MM.1S (cell line): ENCODE data around the gene PELO.

Experiments used
- DNase-seq: peaks from one replicate; pipeline ENCODE4 v3.0.0-alpha.2; 2015
- H2AFZ ChIP-seq: fragments of 300-600 bp; sonication (generic); 2 replicates; pipeline ENCODE4 v1.6.0; 2016; ENCODE audit warnings: antibody characterized with exemption, low read length
- H3F3A ChIP-seq: fragments of 300-600 bp; sonication (generic); 2 replicates; pipeline ENCODE4 v1.6.1; 2016; ENCODE audit warnings: mild to moderate bottlenecking, antibody characterized with exemption, low read length, moderate library complexity, mixed read lengths; ENCODE audit not compliant: insufficient read depth
- H3K27ac ChIP-seq: fragments of 300-600 bp; sonication (generic); 2 replicates; pipeline ENCODE4 v1.5.1; 2016; ENCODE audit warnings: mild to moderate bottlenecking, low read length
- H3K27me3 ChIP-seq: fragments of 300-600 bp; sonication (generic); replicated peaks from 2 replicates; pipeline ENCODE4 v1.6.0; 2016; ENCODE audit warnings: low read length; ENCODE audit not compliant: insufficient read depth
- H3K36me3 ChIP-seq: fragments of 300-600 bp; sonication (generic); replicated peaks from 2 replicates; pipeline ENCODE4 v1.6.1; 2016; ENCODE audit warnings: mild to moderate bottlenecking, low read length, mixed read lengths; ENCODE audit not compliant: insufficient read depth
- H3K4me1 ChIP-seq: fragments of 300-600 bp; sonication (generic); 2 replicates; pipeline ENCODE4 v1.6.1; 2016; ENCODE audit warnings: low read length, mixed read lengths
- H3K4me2 ChIP-seq: fragments of 300-600 bp; sonication (generic); 2 replicates; pipeline ENCODE4 v1.6.0; 2016; ENCODE audit warnings: low read depth, low read length
- H3K4me3 ChIP-seq: fragments of 300-600 bp; sonication (generic); 2 replicates; pipeline ENCODE4 v1.5.1; 2016; ENCODE audit warnings: low read length, mixed read lengths
- H3K79me2 ChIP-seq: fragments of 300-600 bp; sonication (generic); 2 replicates; pipeline ENCODE4 v1.6.1; 2016; ENCODE audit warnings: mixed run types, low read length, mixed read lengths
- H3K9ac ChIP-seq: fragments of 300-600 bp; sonication (generic); 2 replicates; pipeline ENCODE4 v1.6.1; 2016; ENCODE audit warnings: low read length, mixed read lengths
- H3K9me2 ChIP-seq: fragments of 300-600 bp; sonication (generic); replicated peaks from 2 replicates; pipeline ENCODE4 v1.6.1; 2016; ENCODE audit warnings: mild to moderate bottlenecking, low read length, mixed read lengths; ENCODE audit not compliant: insufficient read depth
- H3K9me3 ChIP-seq: fragments of 300-600 bp; sonication (generic); replicated peaks from 2 replicates; pipeline ENCODE4 v1.6.1; 2016; ENCODE audit warnings: mild to moderate bottlenecking, low read length, mixed read lengths; ENCODE audit not compliant: insufficient read depth
- H4K20me1 ChIP-seq: fragments of 300-600 bp; sonication (generic); 2 replicates; pipeline ENCODE4 v1.6.1; 2016; ENCODE audit warnings: mild to moderate bottlenecking, low read length, moderate library complexity, mixed read lengths; ENCODE audit not compliant: insufficient read depth
- CTCF ChIP-seq: fragments of 300-600 bp; sonication (generic); IDR thresholded peaks from 2 replicates; pipeline ENCODE4 v1.5.1; 2016; ENCODE audit warnings: antibody characterized with exemption, low read length, mixed read lengths
- EZH2 ChIP-seq: fragments of 300-600 bp; sonication (generic); optimal IDR thresholded peaks from 2 replicates; pipeline ENCODE3; 2017; ENCODE audit warnings: low read depth, mild to moderate bottlenecking, antibody characterized with exemption, low read length, mixed read lengths
- EZH2phosphoT487 ChIP-seq: fragments of 300-600 bp; sonication (generic); IDR thresholded peaks from 2 replicates; pipeline ENCODE4 v1.6.1; 2018; ENCODE audit warnings: antibody characterized with exemption, low read length

The PELO gene

GRCh38 chr5:52800394-52801213 is 12.9 kb downstream of the PELO start:
- peak overlapping the region; percentile 90 for H3K4me2 ChIP-seq
- H3K27me3 ChIP-seq = no peaks in the 10 kb centered on the region
- no peaks in the 10 kb centered on the region for H3F3A ChIP-seq
- H3K4me3 ChIP-seq = peak overlapping the region; percentile 81
- H3K27ac ChIP-seq = peak overlapping the region; percentile 37; the same call in 1 of the 2 replicates
- H4K20me1 ChIP-seq = no peaks in the 10 kb centered on the region
- peak; percentile 11 for DNase-seq
- peak overlapping the region; percentile 52 for H3K9ac ChIP-seq
- H2AFZ ChIP-seq = peak overlapping the region; percentile 97
- no peaks in the 10 kb centered on the region; the same call in 1 of the 2 replicates for H3K36me3 ChIP-seq
- H3K9me3 ChIP-seq = no peaks in the 10 kb centered on the region
- H3K79me2 ChIP-seq = peaks cover 19% of the 10 kb centered on the region
- H3K4me1 ChIP-seq = peaks cover 14% of the 10 kb centered on the region; the same call in 1 of the 2 replicates
- no peaks in the 10 kb centered on the region for H3K9me2 ChIP-seq
- no peak for TF ChIP-seq EZH2phosphoT487
- no peak for TF ChIP-seq EZH2
- no peak for TF ChIP-seq CTCF

- TF ChIP-seq EZH2 (no peak), EZH2phosphoT487 (no peak), CTCF (no peak)
- H2AFZ ChIP-seq = no peak overlapping the region
- H4K20me1 ChIP-seq = no peaks in the 10 kb centered on the region
- peaks cover 19% of the 10 kb centered on the region for H3K79me2 ChIP-seq
- no peak overlapping the region for H3K9ac ChIP-seq
- no peaks in the 10 kb centered on the region for H3K27me3 ChIP-seq
- no peak overlapping the region for H3K27ac ChIP-seq
- H3K9me3 ChIP-seq = no peaks in the 10 kb centered on the region
- H3F3A ChIP-seq = no peaks in the 10 kb centered on the region
- H3K36me3 ChIP-seq = no peaks in the 10 kb centered on the region; the same call in 1 of the 2 replicates
- peak overlapping the region; percentile 90; the same call in 1 of the 2 replicates for H3K4me2 ChIP-seq
- DNase-seq = no peak
- H3K4me1 ChIP-seq = peaks cover 14% of the 10 kb centered on the region; the same call in 1 of the 2 replicates
- H3K9me2 ChIP-seq = no peaks in the 10 kb centered on the region
- 0 out of 2 replicates have a peak overlapping the region, but pooled peaks have one; percentile 81 for H3K4me3 ChIP-seq
Measured at GRCh38 chr5:52801329-52801728, 13.6 kb downstream of the PELO start.

GRCh38 chr5:52802272-52802973 is 14.7 kb downstream of the PELO start:
- peaks cover 14% of the 10 kb centered on the region; the same call in 1 of the 2 replicates for H3K4me1 ChIP-seq
- peaks cover 19% of the 10 kb centered on the region for H3K79me2 ChIP-seq
- peak overlapping the region; percentile 90; the same call in 1 of the 2 replicates for H3K4me2 ChIP-seq
- no peak overlapping the region for H3K27ac ChIP-seq
- H3K36me3 ChIP-seq = no peaks in the 10 kb centered on the region; the same call in 1 of the 2 replicates
- H4K20me1 ChIP-seq = no peaks in the 10 kb centered on the region
- no peaks in the 10 kb centered on the region for H3K9me3 ChIP-seq
- no peak for DNase-seq
- H3F3A ChIP-seq = no peaks in the 10 kb centered on the region
- no peaks in the 10 kb centered on the region for H3K27me3 ChIP-seq
- no peaks in the 10 kb centered on the region for H3K9me2 ChIP-seq
- no peak overlapping the region for H3K9ac ChIP-seq
- no peak overlapping the region for H2AFZ ChIP-seq
- H3K4me3 ChIP-seq = no peak overlapping the region
- TF ChIP-seq EZH2 (no peak), EZH2phosphoT487 (no peak), CTCF (no peak)
